Muscle of leg (tissue), 11 donors: ENCODE measurements around the gene TTF1. TPM values are rescaled to one million over a fixed set of nuclear protein-coding genes. Genes with fewer than 3 reads are reported as not detected.
A peak's percentile ranks its signal among the peaks of the same experiment; 100 is the strongest.
"Not testable (repeated sequence)": the region's sequence is repeated elsewhere in the genome, so short reads cannot be mapped to it uniquely, and the experiment has no call there.

Experiments
- DNase-seq: peaks from one replicate; pipeline ENCODE4 v3.0.0; 2013
- H3K27ac ChIP-seq: one replicate; pipeline ENCODE4 v1.5.1; 2013; ENCODE audit warnings: mild to moderate bottlenecking, low read length, control low read depth
- H3K27me3 ChIP-seq: one replicate; pipeline ENCODE4 v1.6.1; 2013; ENCODE audit warnings: low read length; ENCODE audit not compliant: control insufficient read depth, insufficient read depth
- H3K36me3 ChIP-seq: one replicate; pipeline ENCODE4 v1.6.1; 2013; ENCODE audit warnings: low read length; ENCODE audit not compliant: control insufficient read depth, insufficient read depth
- H3K4me1 ChIP-seq: one replicate; pipeline ENCODE4 v1.6.1; 2013; ENCODE audit warnings: low read length; ENCODE audit not compliant: control insufficient read depth, insufficient read depth
- H3K4me3 ChIP-seq: one replicate; pipeline ENCODE4 v1.5.1; 2013; ENCODE audit warnings: low read length, control low read depth
- H3K9me3 ChIP-seq: replicated peaks from 2 replicates; pipeline ENCODE4 v1.6.1; 2013; ENCODE audit warnings: low read depth, low read length; ENCODE audit not compliant: control insufficient read depth
- WGBS: methylation state at CpG from one replicate; pipeline ENCODE4 v1.1.5; 2013; ENCODE audit warnings: missing lambda C conversion rate; ENCODE audit not compliant: insufficient coverage; 5-methylcytosine and 5-hydroxymethylcytosine counted together
- polyA plus RNA-seq, 8 donors: library from polyadenylated mRNA; unstranded; fragments of 120-200 nt; gene quantifications; one replicate each; pipeline versions ENCODE4 v1.2.1 to v1.2.3, GENCODE V29; 2013; ENCODE audit warnings: inconsistent platforms in 1 of 8, low replicate concordance in 1 of 8; ENCODE audit not compliant: insufficient read length in 8 of 8, insufficient read depth in 1 of 8
- total RNA-seq: library from RNA; stranded (reverse); fragments of 120-200 nt; gene quantifications from one replicate; pipeline ENCODE4 v1.2.4, GENCODE V29; 2013

The TTF1 gene
- total and polyA plus RNA-seq, 9 donors: 9.6 to 12.0 (median 10.6) TPM

DNA sequence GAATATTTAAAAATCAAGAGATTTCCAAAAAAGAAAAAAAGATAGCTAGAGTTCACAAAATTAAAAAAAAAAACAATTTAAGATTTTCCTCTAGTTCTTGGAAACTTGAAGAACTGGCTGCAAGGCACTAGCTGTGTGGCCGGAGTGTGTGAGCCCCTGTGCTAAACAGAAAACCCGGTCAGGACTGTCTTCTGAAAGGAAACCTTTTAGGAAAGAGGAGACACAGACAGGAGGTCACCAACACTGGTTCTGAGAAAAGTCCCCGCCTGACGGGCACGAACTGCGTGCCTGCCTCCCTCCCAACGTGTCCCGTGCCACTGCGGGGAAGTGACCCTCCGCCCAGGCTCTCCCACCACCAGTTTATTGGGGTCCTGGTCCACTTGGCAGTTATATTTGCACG, 15.2 kb downstream of the TTF1 start:
- Histone ChIP-seq H3K4me1 (no peaks in the 10 kb centered on the region), H3K36me3 (peaks cover 75% of the 10 kb centered on the region), H3K27me3 (no peaks in the 10 kb centered on the region), H3K9me3 (no peaks in the 10 kb centered on the region), H3K27ac (no peak overlapping the region), H3K4me3 (no peak overlapping the region)
- WGBS: 87% methylated on average over 10 of the region's 11 CpGs
- DNase-seq: no peak

DNA sequence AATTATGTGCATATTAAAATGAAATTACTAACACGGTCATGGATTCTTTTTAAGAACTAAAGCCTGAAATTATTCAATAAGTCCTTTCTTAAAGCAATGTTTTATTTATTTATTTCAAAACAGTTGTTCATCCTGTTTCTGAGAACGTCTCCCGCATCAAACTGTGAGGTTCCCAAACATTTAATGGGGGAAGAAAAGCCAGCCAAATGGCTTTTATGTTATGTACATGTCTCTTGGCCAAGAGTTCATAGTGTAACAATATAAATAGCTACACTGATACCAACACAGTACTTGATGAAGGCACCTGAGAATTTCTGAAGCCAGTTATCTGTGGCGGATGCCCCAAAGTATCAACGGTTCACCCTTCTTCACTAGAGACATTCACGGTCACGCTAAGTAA, 15.7 kb downstream of the TTF1 start:
- Histone ChIP-seq H3K27me3 (no peaks in the 10 kb centered on the region), H3K27ac (no peak overlapping the region), H3K36me3 (peaks cover 71% of the 10 kb centered on the region), H3K9me3 (no peaks in the 10 kb centered on the region), H3K4me3 (no peak overlapping the region), H3K4me1 (no peaks in the 10 kb centered on the region)
- DNase-seq: no peak
- 84% methylated on average over 3 of the region's 7 CpGs for WGBS

- Histone ChIP-seq H3K36me3 (peaks cover 54% of the 10 kb centered on the region), H3K27me3 (no peaks in the 10 kb centered on the region), H3K4me1 (no peaks in the 10 kb centered on the region), H3K27ac (no peak overlapping the region), H3K4me3 (no peak overlapping the region), H3K9me3 (no peaks in the 10 kb centered on the region)
- 88% methylated on average over 3 of the region's 7 CpGs for WGBS
- DNase-seq: no peak
These were observed 19.5 kb downstream of the TTF1 start for GRCh38 chr9:132387133-132387532.

GRCh38 chr9:132384376-132384775, 22.3 kb downstream of the TTF1 start:
- no peak for DNase-seq
- H3K27me3 ChIP-seq: no peaks in the 10 kb centered on the region
- 100% methylated on average over 2 of the region's 8 CpGs for WGBS
- H3K9me3 ChIP-seq: no peaks in the 10 kb centered on the region
- H3K4me3 ChIP-seq: no peak overlapping the region
- no peak overlapping the region for H3K27ac ChIP-seq
- no peaks in the 10 kb centered on the region for H3K4me1 ChIP-seq
- peaks cover 42% of the 10 kb centered on the region for H3K36me3 ChIP-seq

GRCh38 chr9:132383462-132383883, 23.2 kb downstream of the TTF1 start:
- Histone ChIP-seq H3K36me3 (peaks cover 41% of the 10 kb centered on the region), H3K4me3 (no peak overlapping the region), H3K27me3 (no peaks in the 10 kb centered on the region), H3K27ac (no peak overlapping the region), H3K9me3 (no peaks in the 10 kb centered on the region), H3K4me1 (no peaks in the 10 kb centered on the region)
- no peak for DNase-seq
- WGBS: 73% methylated on average over 4 of the region's 10 CpGs

- Histone ChIP-seq H3K4me1 (no peaks in the 10 kb centered on the region), H3K4me3 (no peak overlapping the region), H3K9me3 (no peaks in the 10 kb centered on the region), H3K27ac (peak overlapping the region; percentile 38), H3K27me3 (no peaks in the 10 kb centered on the region), H3K36me3 (peaks cover 40% of the 10 kb centered on the region)
- 100% methylated on average over 2 of the region's 9 CpGs for WGBS
- DNase-seq: peak; percentile 35
These were observed 24.6 kb downstream of the TTF1 start for GRCh38 chr9:132381966-132382541.

DNA sequence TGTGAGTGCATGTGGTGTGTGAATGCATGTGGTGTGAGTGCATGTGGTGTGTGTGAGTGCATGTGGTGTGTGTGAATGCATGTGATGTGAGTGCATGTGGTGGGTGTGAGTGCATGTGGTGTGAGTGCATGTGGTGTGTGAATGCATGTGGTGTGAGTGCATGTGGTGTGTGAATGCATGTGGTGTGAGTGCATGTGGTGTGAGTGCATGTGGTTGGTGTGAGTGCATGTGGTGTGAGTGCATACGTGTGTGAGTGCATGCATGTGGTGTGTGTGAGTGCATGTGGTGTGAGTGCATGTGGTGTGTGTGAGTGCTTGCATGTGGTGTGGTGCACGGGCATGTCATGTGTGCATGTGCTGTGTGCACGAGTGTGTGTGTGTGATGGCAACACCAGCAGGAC, 28.2 kb downstream of the TTF1 start:
- DNase-seq, H3K4me3 ChIP-seq, H3K4me1 ChIP-seq, H3K9me3 ChIP-seq, H3K27ac ChIP-seq, H3K27me3 ChIP-seq: not testable (repeated sequence)
- peaks cover 39% of the 10 kb centered on the region for H3K36me3 ChIP-seq
- 97% methylated on average over 3 of the region's 3 CpGs for WGBS

- not testable (repeated sequence) for H3K9me3 ChIP-seq, H3K4me1 ChIP-seq, H3K27ac ChIP-seq, H3K27me3 ChIP-seq, H3K4me3 ChIP-seq, DNase-seq
- H3K36me3 ChIP-seq: peaks cover 39% of the 10 kb centered on the region
- WGBS: 100% methylated on average over 2 of the region's 2 CpGs
These were observed 28.9 kb downstream of the TTF1 start for GRCh38 chr9:132377769-132378168.

GRCh38 chr9:132372177-132373095, 34.2 kb downstream of the TTF1 start:
- no peaks in the 10 kb centered on the region for H3K27me3 ChIP-seq
- H3K36me3 ChIP-seq: peaks cover 16% of the 10 kb centered on the region
- H3K9me3 ChIP-seq: no peaks in the 10 kb centered on the region
- H3K27ac ChIP-seq: peak overlapping the region; percentile 79
- H3K4me3 ChIP-seq: no peak overlapping the region
- WGBS: 56% methylated on average over 9 of the region's 14 CpGs
- H3K4me1 ChIP-seq: peaks cover 6% of the 10 kb centered on the region
- peak; percentile 83 for DNase-seq

GRCh38 chr9:132370592-132370991, 36.0 kb downstream of the TTF1 start:
- H3K27ac ChIP-seq: no peak overlapping the region
- no peak overlapping the region for H3K4me3 ChIP-seq
- no peaks in the 10 kb centered on the region for H3K36me3 ChIP-seq
- no peaks in the 10 kb centered on the region for H3K9me3 ChIP-seq
- no peaks in the 10 kb centered on the region for H3K27me3 ChIP-seq
- peaks cover 6% of the 10 kb centered on the region for H3K4me1 ChIP-seq
- WGBS: no CpG with 5 or more reads among the region's 4 CpGs
- no peak for DNase-seq
